RWPE2 (cell line): ENCODE data around the gene UTP20.
A peak's percentile ranks its signal among the peaks of the same experiment; 100 is the strongest.
"Not testable (repeated sequence)": the region's sequence is repeated elsewhere in the genome, so short reads cannot be mapped to it uniquely, and the experiment has no call there.

Source experiments
- ATAC-seq: fragments of 200-7000 bp; cut with Tn5 transposase; 3 replicates; pipeline ENCODE4 v1.9.1; 2021; ENCODE audit warnings: low read depth
- DNase-seq: peaks from one replicate; pipeline ENCODE4 v3.0.0-alpha.2; 2020; ENCODE audit warnings: low spot score
- H3K27ac ChIP-seq: fragments of 450-650 bp; 2 replicates; pipeline ENCODE4 v1.5.1; 2017; ENCODE audit warnings: mild to moderate bottlenecking; ENCODE audit not compliant: poor library complexity, severe bottlenecking
- H3K27me3 ChIP-seq: fragments of 250-450 bp; sonication (Bioruptor Pico); 2 replicates; pipeline ENCODE4 v1.5.1; 2021; ENCODE audit warnings: mild to moderate bottlenecking, moderate library complexity; ENCODE audit not compliant: insufficient read depth, poor library complexity, severe bottlenecking
- H3K36me3 ChIP-seq: fragments of 250-450 bp; sonication (Bioruptor Pico); 2 replicates; pipeline ENCODE4 v1.5.1; 2020; ENCODE audit warnings: low read depth, mild to moderate bottlenecking, moderate library complexity
- H3K4me1 ChIP-seq: fragments of 250-450 bp; sonication (Bioruptor Pico); 2 replicates; pipeline ENCODE4 v1.5.1; 2021; ENCODE audit warnings: mild to moderate bottlenecking, moderate library complexity; ENCODE audit not compliant: insufficient read depth, poor library complexity, severe bottlenecking
- H3K4me3 ChIP-seq: fragments of 250-450 bp; sonication (Bioruptor Pico); 2 replicates; pipeline ENCODE4 v1.5.1; 2021; ENCODE audit warnings: mild to moderate bottlenecking, moderate library complexity; ENCODE audit not compliant: severe bottlenecking
- H3K9me3 ChIP-seq: fragments of 250-450 bp; sonication (Bioruptor Pico); 2 replicates; pipeline ENCODE4 v1.5.1; 2021; ENCODE audit warnings: mild to moderate bottlenecking, moderate library complexity; ENCODE audit not compliant: severe bottlenecking
- CTCF ChIP-seq: fragments of 450-650 bp; IDR thresholded peaks from one replicate; pipeline ENCODE4 v1.5.1; 2017; ENCODE audit warnings: mild to moderate bottlenecking, moderate library complexity; ENCODE audit not compliant: poor library complexity, severe bottlenecking

UTP20 gene

GRCh38 chr12:101407436-101408345 lies 127.8 kb downstream of the UTP20 start, which contains the start of gene ARL1:
ARL1 (minus strand) TSS chr12:101407772; CDS start chr12:101407645, 127 bp downstream.
- ATAC-seq: peak; percentile 86
- peak within 1 kb of the TSS; percentile 75 for H3K27ac ChIP-seq

GRCh38 chr12:101410169-101410568 lies 130.3 kb downstream of the UTP20 start:
- not testable (repeated sequence) for H3K36me3 ChIP-seq, H3K4me3 ChIP-seq, DNase-seq, H3K9me3 ChIP-seq, ATAC-seq, H3K27me3 ChIP-seq, H3K27ac ChIP-seq
- peaks cover 10% of the 10 kb centered on the region for H3K4me1 ChIP-seq

More at GRCh38 chr12:101407436-101408345, 127.8 kb downstream of the UTP20 start, which contains the start of gene ARL1:
- no peaks in the 10 kb centered on the region for H3K9me3 ChIP-seq
- no peak for TF ChIP-seq CTCF
- peak; percentile 84 for DNase-seq
- H3K4me3 ChIP-seq: peak within 1 kb of the TSS; percentile 73
- H3K27me3 ChIP-seq: no peaks in the 10 kb centered on the region
- H3K36me3 ChIP-seq: peaks cover 17% of the 10 kb centered on the region
- peaks cover 10% of the 10 kb centered on the region for H3K4me1 ChIP-seq

GRCh38 chr12:101414533-101415119 lies 134.7 kb downstream of the UTP20 start:
- no peak overlapping the region for H3K4me3 ChIP-seq
- H3K27me3 ChIP-seq: no peaks in the 10 kb centered on the region
- no peaks in the 10 kb centered on the region for H3K9me3 ChIP-seq
- peak; percentile 51; the same call in 1 of the 3 replicates for ATAC-seq
- DNase-seq: no peak
- H3K4me1 ChIP-seq: no peaks in the 10 kb centered on the region
- no peak overlapping the region for H3K27ac ChIP-seq
- H3K36me3 ChIP-seq: no peaks in the 10 kb centered on the region
- TF ChIP-seq CTCF: peak; percentile 84

- ATAC-seq: no peak
- TF ChIP-seq CTCF: no peak
- no peak for DNase-seq
Observed at GRCh38 chr12:101415228-101415627, 135.3 kb downstream of the UTP20 start.

GRCh38 chr12:101422066-101422465 lies 142.2 kb downstream of the UTP20 start:
- not testable (repeated sequence) for H3K27ac ChIP-seq, H3K4me1 ChIP-seq, DNase-seq, ATAC-seq, H3K9me3 ChIP-seq, H3K36me3 ChIP-seq, H3K27me3 ChIP-seq, H3K4me3 ChIP-seq

More at GRCh38 chr12:101415228-101415627, 135.3 kb downstream of the UTP20 start:
- Histone ChIP-seq H3K36me3 (no peaks in the 10 kb centered on the region), H3K4me3 (no peak overlapping the region), H3K27ac (no peak overlapping the region), H3K27me3 (no peaks in the 10 kb centered on the region), H3K9me3 (no peaks in the 10 kb centered on the region), H3K4me1 (no peaks in the 10 kb centered on the region)
